GM10847 (cell line): ENCODE results near the gene SPRYD4.
A peak's percentile ranks its signal among the peaks of the same experiment; 100 is the strongest.

Source experiments
- POLR2A ChIP-seq: IDR thresholded peaks from 2 replicates; pipeline ENCODE4 v1.6.1; 2011; ENCODE audit not compliant: insufficient read length; ENCODE audit errors: extremely low read depth

The SPRYD4 gene

DNA sequence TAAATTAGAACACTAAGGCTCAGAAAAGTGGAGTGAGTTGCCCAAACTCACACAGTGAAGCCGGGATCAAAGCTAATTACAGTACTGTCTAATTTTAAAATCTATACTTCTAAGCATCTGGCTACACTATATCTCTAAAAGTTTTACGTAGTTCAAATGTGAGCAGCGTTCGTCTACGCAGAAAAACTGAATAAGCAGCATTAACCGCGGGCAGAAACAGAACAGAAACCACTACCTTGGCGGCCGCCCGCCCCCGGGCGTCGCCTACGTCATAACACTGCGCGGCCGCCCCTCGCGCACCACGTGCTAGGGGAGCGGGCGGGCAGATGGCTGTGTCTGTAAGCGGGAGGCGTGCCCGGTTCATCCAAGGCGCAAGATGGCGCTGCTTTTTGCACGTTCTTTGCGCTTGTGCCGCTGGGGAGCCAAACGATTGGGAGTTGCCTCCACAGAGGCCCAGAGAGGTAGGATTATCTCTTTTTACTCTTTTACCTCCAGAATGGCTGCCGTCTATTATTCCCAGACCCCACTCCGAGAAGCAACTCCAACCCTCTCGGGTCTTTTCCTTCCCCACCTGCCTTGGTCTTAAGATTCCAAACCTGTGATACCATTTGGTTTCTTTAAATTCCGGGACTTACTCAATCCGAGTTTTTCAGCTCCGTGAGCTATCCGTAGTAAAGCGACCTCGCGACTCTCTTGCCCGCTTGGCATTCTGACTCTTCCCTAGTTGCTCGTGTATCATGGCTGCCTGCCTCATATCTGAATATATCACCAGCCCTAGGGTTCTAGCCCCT is at the start of gene SPRYD4:
SPRYD4 (plus strand) TSS at position 363 of the 791 bp plus-strand sequence; CDS start at position 377, 14 bp downstream.
- peak; percentile 88 for TF ChIP-seq POLR2A

DNA sequence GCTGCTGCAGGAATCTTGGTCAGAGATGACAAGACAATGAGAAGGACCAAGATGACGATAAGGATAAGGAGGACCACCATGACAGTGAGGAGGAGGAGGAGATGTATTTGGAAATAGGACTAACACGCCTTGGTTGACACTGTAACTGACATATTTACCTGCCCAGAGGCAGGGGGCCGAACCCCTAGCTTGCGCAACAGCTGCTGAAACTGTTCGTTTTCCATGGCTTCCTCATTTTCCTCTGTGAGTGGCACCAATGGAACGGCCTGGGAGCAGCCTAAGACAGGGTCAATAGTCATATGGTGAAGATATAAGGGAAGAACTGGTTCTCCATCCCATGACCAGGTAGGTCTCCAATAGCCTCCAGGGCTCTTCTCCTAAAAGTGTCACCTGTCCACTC is 48.0 kb upstream of the SPRYD4 start:
- no peak for TF ChIP-seq POLR2A

GRCh38 chr12:56425193-56425592 is 43.2 kb upstream of the SPRYD4 start:
- TF ChIP-seq POLR2A = no peak

DNA sequence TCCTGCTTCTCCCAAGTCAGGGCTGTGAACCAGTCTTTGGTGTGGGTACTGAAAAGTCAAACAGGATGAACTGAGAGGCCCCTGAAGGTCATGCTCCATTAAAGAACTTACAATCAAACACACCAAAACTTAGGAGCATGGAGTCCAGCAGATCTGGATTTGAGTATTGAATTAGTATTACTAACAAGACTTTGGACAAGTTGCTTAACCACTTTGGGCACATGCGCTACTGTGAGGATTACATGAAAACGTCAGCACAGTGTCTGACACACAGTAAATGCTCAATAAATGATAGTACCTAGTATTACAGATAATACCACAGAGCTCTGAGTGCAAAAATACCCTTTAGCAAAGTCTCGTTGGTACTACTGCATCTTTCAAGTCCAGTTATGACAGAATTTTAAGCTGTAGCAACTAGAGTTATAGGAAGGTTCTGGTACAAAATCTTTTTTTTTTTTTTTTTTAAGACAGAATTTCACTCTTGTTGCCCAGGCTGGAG is 42.4 kb upstream of the SPRYD4 start:
- TF ChIP-seq POLR2A = no peak

DNA sequence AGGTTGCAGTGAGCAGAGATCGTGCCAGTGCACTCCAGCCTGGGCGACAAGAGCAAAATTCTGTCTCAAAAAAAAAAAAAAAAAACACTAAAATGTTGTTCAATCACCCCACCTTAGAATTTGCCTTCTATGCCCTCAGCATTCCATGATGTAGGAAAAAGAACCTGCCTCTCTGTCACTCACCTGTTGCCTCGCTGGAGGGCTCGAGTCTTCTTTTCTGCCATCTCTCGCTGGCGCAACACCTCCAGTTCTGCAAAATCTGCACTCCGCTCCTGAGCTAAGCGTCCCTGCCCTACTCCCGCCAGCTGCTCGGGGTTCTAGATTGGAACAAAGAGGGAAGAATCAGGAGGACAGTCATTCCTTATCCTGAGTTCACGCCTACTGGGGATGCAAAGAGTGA is 37.1 kb upstream of the SPRYD4 start:
- TF ChIP-seq POLR2A = no peak

DNA sequence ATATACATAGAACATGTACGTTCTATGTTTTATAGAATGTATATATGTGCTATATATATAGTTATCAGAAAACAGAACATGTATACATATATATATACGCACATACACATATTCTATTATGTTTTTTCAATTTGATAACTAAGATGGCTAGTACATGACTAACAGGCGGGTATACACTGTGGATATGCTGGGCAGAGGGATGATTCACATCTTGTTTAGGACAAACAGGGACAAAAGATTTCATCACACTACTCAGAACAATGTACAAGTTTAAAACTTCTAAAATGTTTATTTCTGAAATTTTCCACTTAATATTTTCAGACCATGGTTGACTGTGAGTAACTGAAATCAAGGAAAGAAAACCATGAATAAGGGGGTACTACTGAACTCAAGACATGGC is 36.5 kb upstream of the SPRYD4 start:
- TF ChIP-seq POLR2A = no peak

DNA sequence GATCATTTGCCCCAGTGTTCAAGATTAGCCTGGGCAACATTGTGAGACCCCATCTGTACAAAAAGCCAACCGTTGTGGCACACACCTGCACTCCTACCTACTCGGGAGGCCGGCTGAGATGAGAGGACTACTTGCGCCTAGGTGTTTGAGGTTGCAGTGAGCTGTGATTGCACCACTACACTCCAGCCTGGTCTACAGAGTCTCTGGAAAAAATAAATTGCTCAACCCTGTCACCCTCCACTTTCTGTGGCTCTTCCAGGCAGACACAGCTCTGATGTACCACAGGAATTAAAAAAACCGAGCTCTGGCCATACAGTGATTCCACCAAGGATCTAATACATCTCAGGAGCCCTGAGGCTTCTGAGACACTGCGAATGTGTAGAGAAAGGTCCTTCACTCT is 33.5 kb upstream of the SPRYD4 start:
- TF ChIP-seq POLR2A = no peak

GRCh38 chr12:56437430-56438176 is 30.8 kb upstream of the SPRYD4 start:
- TF ChIP-seq POLR2A = no peak

DNA sequence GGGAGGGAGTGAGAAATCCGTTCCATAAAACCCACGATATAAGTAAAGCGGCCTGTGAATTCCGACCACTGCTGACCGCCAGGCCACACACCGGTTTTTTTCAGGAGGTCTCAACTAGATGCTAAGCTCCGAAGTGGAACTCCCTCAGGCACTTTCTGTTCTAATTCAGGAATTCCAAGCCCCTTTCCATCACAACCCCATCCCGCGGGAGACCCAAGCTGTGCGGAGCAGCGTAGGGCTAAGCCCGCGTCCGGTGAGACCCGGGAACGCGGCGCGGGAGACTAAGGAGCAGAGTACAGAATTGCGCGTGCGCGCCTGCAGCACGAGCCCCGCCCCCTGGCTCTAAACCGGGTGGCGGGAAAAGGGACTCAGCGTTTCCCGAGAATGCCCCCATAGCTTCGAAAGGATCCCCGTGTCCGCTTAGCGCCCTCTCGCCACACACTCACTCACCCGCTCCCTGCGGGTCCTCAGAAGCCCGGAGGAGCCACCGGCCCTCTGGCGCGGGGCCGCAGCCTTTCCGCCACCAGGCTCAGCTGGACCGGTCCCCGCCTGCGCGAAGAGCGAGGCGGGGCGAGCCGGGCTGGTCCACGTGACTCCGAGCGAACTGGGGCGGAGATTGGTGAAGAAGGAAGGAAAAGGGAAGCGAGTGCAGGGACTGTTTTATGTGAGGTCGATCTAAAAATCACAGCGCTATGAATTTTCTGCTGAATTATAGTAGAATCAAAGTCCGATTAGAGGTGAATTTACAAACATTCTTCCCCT is 19.3 kb upstream of the SPRYD4 start, which contains the start of gene TIMELESS:
TIMELESS (minus strand) TSS at position 567 of the 762 bp plus-strand sequence. CDS start 15,256 bp downstream, outside the sequence.
- peak; percentile 70 for TF ChIP-seq POLR2A

- TF ChIP-seq POLR2A = no peak
Measured at GRCh38 chr12:56449622-56449984, 18.8 kb upstream of the SPRYD4 start.

- no peak for TF ChIP-seq POLR2A
Measured at GRCh38 chr12:56450241-56450640, 18.1 kb upstream of the SPRYD4 start.

GRCh38 chr12:56451147-56451546 is 17.2 kb upstream of the SPRYD4 start:
- no peak for TF ChIP-seq POLR2A

- TF ChIP-seq POLR2A = no peak
Measured at GRCh38 chr12:56454557-56454956, 13.8 kb upstream of the SPRYD4 start, which contains the start of gene MIP. Gene MIP (minus strand): TSS chr12:56454657. CDS start chr12:56454613, 44 bp downstream.

DNA sequence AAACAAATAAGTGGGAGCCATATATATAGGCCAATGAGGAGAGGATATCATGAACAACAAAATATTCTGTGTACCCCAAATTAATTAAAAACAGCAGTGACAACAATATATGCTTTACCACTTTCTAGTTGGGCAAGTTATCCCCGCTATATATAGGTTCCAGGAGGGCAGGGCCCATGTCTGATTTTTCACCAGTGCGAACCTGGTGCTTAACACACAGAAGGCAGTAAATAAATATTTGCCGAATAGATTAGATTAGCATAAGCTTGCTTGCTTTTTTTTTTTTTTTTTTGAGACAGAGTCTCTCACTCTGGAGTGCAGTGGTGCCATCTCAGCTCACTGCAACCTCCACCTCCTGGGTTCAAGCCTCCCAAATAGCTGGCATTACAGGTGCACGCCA is 10.6 kb upstream of the SPRYD4 start:
- TF ChIP-seq POLR2A = no peak
